ENCODE results near the gene LCNL1.

LCNL1 gene

GRCh38 chr9:136939431-136939995 lies 43.3 kb upstream of the LCNL1 start:
- H3K9me3 ChIP-seq: no peaks in the 10 kb centered on the region

GRCh38 chr9:136939996-136940525 lies 42.7 kb upstream of the LCNL1 start:
- H3K4me3 ChIP-seq (ENCODE audit: low read depth in 1 of 2, low read length in 1 of 2): no peak overlapping the region
- no peak for TF ChIP-seq CTCF (IDR thresholded peaks at IDR 0.05)
- peaks cover 43% of the 10 kb centered on the region for H3K36me3 ChIP-seq

More at GRCh38 chr9:136939431-136939995, 43.3 kb upstream of the LCNL1 start:
- Histone ChIP-seq H3K4me3 (ENCODE audit: low read depth in 1 of 2, low read length in 1 of 2) (no peak overlapping the region), H3K27ac (no peak overlapping the region), H3K4me1 (ENCODE audit: control insufficient read depth in 1 of 2, insufficient read depth in 1 of 2, low read depth in 1 of 2, low read length in 1 of 2) (peaks cover 16 to 20% of the 10 kb centered on the region in 2 experiments), H3K36me3 (peaks cover 43% of the 10 kb centered on the region), H3K27me3 (no peaks in the 10 kb centered on the region)
- TF ChIP-seq CTCF (IDR thresholded peaks at IDR 0.05): no peak

GRCh38 chr9:136940526-136941230 lies 42.1 kb upstream of the LCNL1 start:
- H3K27ac ChIP-seq: no peak overlapping the region
- peaks cover 43% of the 10 kb centered on the region for H3K36me3 ChIP-seq
- H3K27me3 ChIP-seq: no peaks in the 10 kb centered on the region
- TF ChIP-seq CTCF (IDR thresholded peaks at IDR 0.05): no peak
- H3K9me3 ChIP-seq: no peaks in the 10 kb centered on the region
- no peak overlapping the region for H3K4me3 ChIP-seq (ENCODE audit: low read depth in 1 of 2, low read length in 1 of 2)
- peaks cover 20 to 21% of the 10 kb centered on the region in 2 experiments for H3K4me1 ChIP-seq (ENCODE audit: control insufficient read depth in 1 of 2, insufficient read depth in 1 of 2, low read depth in 1 of 2, low read length in 1 of 2)

More at GRCh38 chr9:136939996-136940525, 42.7 kb upstream of the LCNL1 start:
- Histone ChIP-seq H3K27me3 (no peaks in the 10 kb centered on the region), H3K9me3 (no peaks in the 10 kb centered on the region), H3K4me1 (ENCODE audit: control insufficient read depth in 1 of 2, insufficient read depth in 1 of 2, low read depth in 1 of 2, low read length in 1 of 2) (peaks cover 20 to 23% of the 10 kb centered on the region in 2 experiments), H3K27ac (no peak overlapping the region)

- H3K4me3 ChIP-seq (ENCODE audit: low read depth in 1 of 2, low read length in 1 of 2): no peak overlapping the region
These were observed 41.3 kb upstream of the LCNL1 start for GRCh38 chr9:136941231-136942111.

More at GRCh38 chr9:136941231-136942111, 41.3 kb upstream of the LCNL1 start:
- H3K4me1 ChIP-seq (ENCODE audit: control insufficient read depth in 1 of 2, insufficient read depth in 1 of 2, low read depth in 1 of 2, low read length in 1 of 2): peaks cover 17 to 18% of the 10 kb centered on the region in 2 experiments
- no peak for TF ChIP-seq CTCF (IDR thresholded peaks at IDR 0.05)
- no peaks in the 10 kb centered on the region for H3K9me3 ChIP-seq
- H3K27ac ChIP-seq: no peak overlapping the region
- no peaks in the 10 kb centered on the region for H3K27me3 ChIP-seq
- peaks cover 43% of the 10 kb centered on the region for H3K36me3 ChIP-seq
